HCT116 (cell line): ENCODE results near the gene SLC23A3.

Source experiments
- CEBPB ChIP-seq: IDR thresholded peaks from 2 replicates; pipeline ENCODE4 v1.6.1; 2012; ENCODE audit warnings: low read depth
- EGR1 ChIP-seq: IDR thresholded peaks from 2 replicates; pipeline ENCODE4 v1.6.1; 2012; ENCODE audit warnings: low read depth
- EZH2 ChIP-seq: fragments of 200-600 bp; sonication (generic); IDR thresholded peaks from 2 replicates; pipeline ENCODE4 v1.6.1; 2017; ENCODE audit warnings: antibody characterized with exemption, mixed run types
- EZH2phosphoT487 ChIP-seq: fragments of 200-600 bp; IDR thresholded peaks from 2 replicates; pipeline ENCODE4 v1.6.1; 2018; ENCODE audit warnings: antibody characterized with exemption, borderline replicate concordance
- POLR2A ChIP-seq: IDR thresholded peaks from 2 replicates; pipeline ENCODE4 v1.7.0; 2011; ENCODE audit warnings: borderline replicate concordance; ENCODE audit not compliant: insufficient read depth, insufficient read length; ENCODE audit errors: extremely low read depth
- POLR2AphosphoS5 ChIP-seq: IDR thresholded peaks from 2 replicates; pipeline ENCODE4 v1.6.1; 2011; ENCODE audit warnings: mild to moderate bottlenecking, low read depth, low read length, moderate library complexity
- RAD21 ChIP-seq: IDR thresholded peaks from 2 replicates; pipeline ENCODE4 v1.6.1; 2012; ENCODE audit warnings: low read depth, mild to moderate bottlenecking
- TF ChIP-seq, protein P1 (sequence below), 3 experiments: fragments of 200-600 bp in 1 of 3; sonication (generic) in 1 of 3; IDR thresholded peaks in 2 of 3; conservative IDR thresholded peaks in 1 of 3; 2 replicates each; pipeline ENCODE4 v1.5.1; 2012 to 2017; ENCODE audit warnings: low read depth in 2 of 3, low read length in 2 of 3, antibody characterized with exemption in 1 of 3, borderline replicate concordance in 1 of 3, control low read depth in 1 of 3, mild to moderate bottlenecking in 1 of 3, mixed read lengths in 1 of 3, mixed run types in 1 of 3, moderate library complexity in 1 of 3; ENCODE audit not compliant: insufficient read depth in 1 of 3
- TF ChIP-seq, protein P2 (sequence below): IDR thresholded peaks from 2 replicates; pipeline ENCODE4 v1.6.1; 2012; ENCODE audit warnings: low read depth
- TF ChIP-seq, protein P3 (sequence below): IDR thresholded peaks from 2 replicates; pipeline ENCODE4 v1.6.1; 2012

DNA sequence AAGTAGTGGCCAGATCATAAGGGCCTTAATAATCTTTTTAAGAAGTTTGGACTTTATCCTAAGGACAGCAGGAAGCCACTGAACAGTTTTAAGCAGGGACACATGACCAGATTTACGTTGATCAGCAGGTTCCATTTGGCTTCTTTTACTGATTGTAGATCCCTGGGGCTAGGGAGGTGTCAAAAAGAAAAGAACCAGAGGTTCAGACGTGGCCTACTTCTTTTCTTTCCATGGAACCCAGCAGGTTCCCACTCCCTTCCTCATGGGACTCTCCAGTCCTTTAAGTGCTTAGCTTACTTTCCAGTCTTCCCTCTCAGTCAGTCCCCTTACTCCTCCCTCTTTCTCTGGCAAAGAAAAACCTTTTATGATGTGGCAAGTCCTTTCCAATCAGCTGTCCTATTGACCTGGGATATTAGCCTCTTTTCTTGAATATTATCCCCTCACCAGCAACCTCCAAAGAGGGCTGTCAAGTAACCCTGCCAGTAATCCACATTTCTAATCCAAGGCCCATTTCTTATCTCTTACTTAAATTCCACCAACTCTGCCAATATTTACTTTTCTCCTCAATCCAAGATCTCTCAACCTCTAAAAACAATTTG is 42.7 kb downstream of the SLC23A3 start:
- TF ChIP-seq, protein P1, sequence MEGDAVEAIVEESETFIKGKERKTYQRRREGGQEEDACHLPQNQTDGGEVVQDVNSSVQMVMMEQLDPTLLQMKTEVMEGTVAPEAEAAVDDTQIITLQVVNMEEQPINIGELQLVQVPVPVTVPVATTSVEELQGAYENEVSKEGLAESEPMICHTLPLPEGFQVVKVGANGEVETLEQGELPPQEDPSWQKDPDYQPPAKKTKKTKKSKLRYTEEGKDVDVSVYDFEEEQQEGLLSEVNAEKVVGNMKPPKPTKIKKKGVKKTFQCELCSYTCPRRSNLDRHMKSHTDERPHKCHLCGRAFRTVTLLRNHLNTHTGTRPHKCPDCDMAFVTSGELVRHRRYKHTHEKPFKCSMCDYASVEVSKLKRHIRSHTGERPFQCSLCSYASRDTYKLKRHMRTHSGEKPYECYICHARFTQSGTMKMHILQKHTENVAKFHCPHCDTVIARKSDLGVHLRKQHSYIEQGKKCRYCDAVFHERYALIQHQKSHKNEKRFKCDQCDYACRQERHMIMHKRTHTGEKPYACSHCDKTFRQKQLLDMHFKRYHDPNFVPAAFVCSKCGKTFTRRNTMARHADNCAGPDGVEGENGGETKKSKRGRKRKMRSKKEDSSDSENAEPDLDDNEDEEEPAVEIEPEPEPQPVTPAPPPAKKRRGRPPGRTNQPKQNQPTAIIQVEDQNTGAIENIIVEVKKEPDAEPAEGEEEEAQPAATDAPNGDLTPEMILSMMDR (IDR thresholded peaks at IDR 0.05 in 2 of 3, conservative IDR thresholded peaks at IDR 0.05 in 1 of 3; ENCODE audit: borderline replicate concordance in 1 of 3, insufficient read depth in 1 of 3, low read depth in 2 of 3, low read length in 2 of 3), result no peak
- TF ChIP-seq POLR2AphosphoS5, result no peak
- no peak for TF ChIP-seq EZH2
- no peak for TF ChIP-seq RAD21
- TF ChIP-seq POLR2A, result no peak
- no peak for TF ChIP-seq EGR1
- no peak for TF ChIP-seq CEBPB
- TF ChIP-seq, protein P2, sequence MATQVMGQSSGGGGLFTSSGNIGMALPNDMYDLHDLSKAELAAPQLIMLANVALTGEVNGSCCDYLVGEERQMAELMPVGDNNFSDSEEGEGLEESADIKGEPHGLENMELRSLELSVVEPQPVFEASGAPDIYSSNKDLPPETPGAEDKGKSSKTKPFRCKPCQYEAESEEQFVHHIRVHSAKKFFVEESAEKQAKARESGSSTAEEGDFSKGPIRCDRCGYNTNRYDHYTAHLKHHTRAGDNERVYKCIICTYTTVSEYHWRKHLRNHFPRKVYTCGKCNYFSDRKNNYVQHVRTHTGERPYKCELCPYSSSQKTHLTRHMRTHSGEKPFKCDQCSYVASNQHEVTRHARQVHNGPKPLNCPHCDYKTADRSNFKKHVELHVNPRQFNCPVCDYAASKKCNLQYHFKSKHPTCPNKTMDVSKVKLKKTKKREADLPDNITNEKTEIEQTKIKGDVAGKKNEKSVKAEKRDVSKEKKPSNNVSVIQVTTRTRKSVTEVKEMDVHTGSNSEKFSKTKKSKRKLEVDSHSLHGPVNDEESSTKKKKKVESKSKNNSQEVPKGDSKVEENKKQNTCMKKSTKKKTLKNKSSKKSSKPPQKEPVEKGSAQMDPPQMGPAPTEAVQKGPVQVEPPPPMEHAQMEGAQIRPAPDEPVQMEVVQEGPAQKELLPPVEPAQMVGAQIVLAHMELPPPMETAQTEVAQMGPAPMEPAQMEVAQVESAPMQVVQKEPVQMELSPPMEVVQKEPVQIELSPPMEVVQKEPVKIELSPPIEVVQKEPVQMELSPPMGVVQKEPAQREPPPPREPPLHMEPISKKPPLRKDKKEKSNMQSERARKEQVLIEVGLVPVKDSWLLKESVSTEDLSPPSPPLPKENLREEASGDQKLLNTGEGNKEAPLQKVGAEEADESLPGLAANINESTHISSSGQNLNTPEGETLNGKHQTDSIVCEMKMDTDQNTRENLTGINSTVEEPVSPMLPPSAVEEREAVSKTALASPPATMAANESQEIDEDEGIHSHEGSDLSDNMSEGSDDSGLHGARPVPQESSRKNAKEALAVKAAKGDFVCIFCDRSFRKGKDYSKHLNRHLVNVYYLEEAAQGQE, result no peak
- no peak for TF ChIP-seq EZH2phosphoT487
- TF ChIP-seq, protein P3, sequence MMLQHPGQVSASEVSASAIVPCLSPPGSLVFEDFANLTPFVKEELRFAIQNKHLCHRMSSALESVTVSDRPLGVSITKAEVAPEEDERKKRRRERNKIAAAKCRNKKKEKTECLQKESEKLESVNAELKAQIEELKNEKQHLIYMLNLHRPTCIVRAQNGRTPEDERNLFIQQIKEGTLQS, result no peak
